H9 (cell line): ENCODE measurements around the gene UBR2. TPM values are rescaled to one million over a fixed set of nuclear protein-coding genes. Genes with fewer than 3 reads are reported as not detected.

Experiments
- DNase-seq: peaks from one replicate; pipeline ENCODE4 v3.0.0-alpha.2; 2017
- H2AFZ ChIP-seq: one replicate; pipeline ENCODE4 v1.6.1; 2013; ENCODE audit warnings: mild to moderate bottlenecking, low read length, control low read depth, moderate library complexity
- H2AK5ac ChIP-seq: 2 replicates; pipeline ENCODE4 v1.6.1; 2013; ENCODE audit warnings: low read length, control low read depth, mixed read lengths; ENCODE audit not compliant: insufficient read length
- H2BK120ac ChIP-seq: one replicate; pipeline ENCODE4 v1.6.1; 2013; ENCODE audit warnings: low read depth, mild to moderate bottlenecking, low read length, control low read depth, inconsistent platforms; ENCODE audit not compliant: poor library complexity, severe bottlenecking
- H2BK12ac ChIP-seq: 2 replicates; pipeline ENCODE4 v1.6.1; 2013; ENCODE audit warnings: low read length, control low read depth, mixed read lengths, low read depth; ENCODE audit not compliant: insufficient read length
- H2BK15ac ChIP-seq: 2 replicates; pipeline ENCODE4 v1.6.1; 2013; ENCODE audit warnings: low read depth, low read length, control low read depth
- H2BK20ac ChIP-seq: one replicate; pipeline ENCODE4 v1.6.1; 2013; ENCODE audit warnings: low read depth, mild to moderate bottlenecking, low read length, control low read depth, inconsistent platforms; ENCODE audit not compliant: poor library complexity, severe bottlenecking
- H2BK5ac ChIP-seq: 2 replicates; pipeline ENCODE4 v1.6.1; 2013; ENCODE audit warnings: low read length, control low read depth, mixed read lengths; ENCODE audit not compliant: insufficient read length
- H3K14ac ChIP-seq: 2 replicates; pipeline ENCODE4 v1.6.1; 2013; ENCODE audit warnings: low read length, control low read depth; ENCODE audit not compliant: insufficient read depth
- H3K18ac ChIP-seq: 2 replicates; pipeline ENCODE4 v1.6.1; 2013; ENCODE audit warnings: low read depth, mild to moderate bottlenecking, mixed read lengths, low read length, control low read depth; ENCODE audit not compliant: insufficient read length
- H3K23ac ChIP-seq: 2 replicates; pipeline ENCODE4 v1.6.1; 2013; ENCODE audit warnings: low read length, control low read depth, mixed read lengths, low read depth; ENCODE audit not compliant: insufficient read length
- H3K23me2 ChIP-seq: 2 replicates; pipeline ENCODE4 v1.6.1; 2013; ENCODE audit warnings: low read depth, mild to moderate bottlenecking, mixed read lengths, low read length, control low read depth; ENCODE audit not compliant: insufficient read length, poor library complexity, severe bottlenecking
- H3K27ac ChIP-seq: 2 replicates; pipeline ENCODE4 v1.5.1; 2013; ENCODE audit warnings: low read length, control low read depth, mixed read lengths, low read depth; ENCODE audit not compliant: insufficient read length
- H3K27me3 ChIP-seq: 2 replicates; pipeline ENCODE4 v1.6.1; 2013; ENCODE audit warnings: low read length, control low read depth, inconsistent platforms; ENCODE audit not compliant: insufficient read depth
- H3K4ac ChIP-seq: 2 replicates; pipeline ENCODE4 v1.6.1; 2013; ENCODE audit warnings: low read depth, mild to moderate bottlenecking, control low read depth, inconsistent platforms, low read length, moderate library complexity
- H3K4me1 ChIP-seq: 2 replicates; pipeline ENCODE4 v1.6.1; 2013; ENCODE audit warnings: low read length, control low read depth, inconsistent platforms; ENCODE audit not compliant: insufficient read depth
- H3K4me2 ChIP-seq: 2 replicates; pipeline ENCODE4 v1.6.1; 2013; ENCODE audit warnings: low read length, control low read depth, mixed read lengths; ENCODE audit not compliant: insufficient read length, insufficient read depth
- H3K56ac ChIP-seq: 2 replicates; pipeline ENCODE4 v1.6.1; 2013; ENCODE audit warnings: low read depth, mild to moderate bottlenecking, mixed read lengths, low read length, control low read depth; ENCODE audit not compliant: insufficient read length
- H3K79me1 ChIP-seq: 2 replicates; pipeline ENCODE4 v1.6.1; 2013; ENCODE audit warnings: low read depth, mild to moderate bottlenecking, moderate library complexity, low read length, control low read depth, inconsistent platforms; ENCODE audit not compliant: insufficient read depth, poor library complexity, severe bottlenecking
- H3K79me2 ChIP-seq: 2 replicates; pipeline ENCODE4 v1.6.1; 2013; ENCODE audit warnings: low read length, control low read depth, inconsistent platforms; ENCODE audit not compliant: insufficient read depth
- H3K9ac ChIP-seq: 2 replicates; pipeline ENCODE4 v1.6.1; 2013; ENCODE audit warnings: low read length, control low read depth, mixed read lengths; ENCODE audit not compliant: insufficient read length; ENCODE audit errors: extremely low read depth
- H3K9me3 ChIP-seq: one replicate; pipeline ENCODE4 v1.6.1; 2013; ENCODE audit warnings: low read depth, low read length, inconsistent platforms; ENCODE audit not compliant: control insufficient read depth
- H3T11ph ChIP-seq: one replicate; pipeline ENCODE4 v1.6.1; 2013; ENCODE audit warnings: mild to moderate bottlenecking, low read length, control low read depth, inconsistent platforms
- H4K20me1 ChIP-seq: one replicate; pipeline ENCODE4 v1.6.1; 2013; ENCODE audit not compliant: control insufficient read depth, insufficient read length, insufficient read depth
- H4K5ac ChIP-seq: 2 replicates; pipeline ENCODE4 v1.6.1; 2013; ENCODE audit warnings: low read depth, mild to moderate bottlenecking, mixed read lengths, low read length, control low read depth; ENCODE audit not compliant: insufficient read length
- H4K8ac ChIP-seq: replicated peaks from 2 replicates; pipeline ENCODE4 v1.6.1; 2013; ENCODE audit warnings: low read length, control low read depth, mixed read lengths, low read depth; ENCODE audit not compliant: insufficient read length
- H4K91ac ChIP-seq: 2 replicates; pipeline ENCODE4 v1.6.1; 2013; ENCODE audit warnings: low read depth, mild to moderate bottlenecking, moderate library complexity, mixed read lengths, low read length, control low read depth; ENCODE audit not compliant: insufficient read length
- H3K27ac Mint-ChIP-seq, 3 experiments: 2 replicates in 2 of 3; 3 replicates in 1 of 3; pipeline ENCODE4 v1.8.0; 2020 to 2021; ENCODE audit warnings: mixed read lengths in 3 of 3, mild to moderate bottlenecking in 1 of 3, moderate library complexity in 1 of 3
- H3K27me3 Mint-ChIP-seq: 2 replicates; pipeline ENCODE4 v1.8.0; 2021; ENCODE audit warnings: low read depth, mild to moderate bottlenecking, moderate library complexity, mixed read lengths
- H3K36me3 Mint-ChIP-seq, 3 experiments: 2 replicates in 2 of 3; 3 replicates in 1 of 3; pipeline ENCODE4 v1.8.0; 2020 to 2021; ENCODE audit warnings: low read depth in 3 of 3, mixed read lengths in 3 of 3; ENCODE audit not compliant: insufficient read depth in 1 of 3
- H3K4me1 Mint-ChIP-seq, 2 experiments: 2 replicates each; pipeline ENCODE4 v1.8.0; 2020; ENCODE audit warnings: mixed read lengths in 2 of 2
- H3K4me3 Mint-ChIP-seq, 2 experiments: 2 replicates in 1 of 2; 3 replicates in 1 of 2; pipeline ENCODE4 v1.8.0; 2020 to 2021; ENCODE audit warnings: mild to moderate bottlenecking in 2 of 2, mixed read lengths in 2 of 2, moderate library complexity in 1 of 2
- H3K9me3 Mint-ChIP-seq, 2 experiments: 2 replicates in 1 of 2; 3 replicates in 1 of 2; pipeline ENCODE4 v1.8.0; 2020; ENCODE audit warnings: mild to moderate bottlenecking in 2 of 2, mixed read lengths in 2 of 2, moderate library complexity in 1 of 2
- WGBS: extraction: QIAGEN DNeasy Blood & Tissue Kit; methylation state at CpG from one replicate; pipeline ENCODE4 v1.1.7; 2013; ENCODE audit warnings: missing lambda C conversion rate, low lambda C conversion rate, mixed read lengths; ENCODE audit not compliant: insufficient read length; ENCODE audit errors: extremely low coverage; 5-methylcytosine and 5-hydroxymethylcytosine counted together
- total RNA-seq: library from RNA; stranded (reverse); gene quantifications from 2 replicates; pipeline ENCODE4 v1.2.1, GENCODE V29; 2021
- TF ChIP-seq, protein P1 (sequence below): fragments of 200-600 bp; sonication (generic); conservative IDR thresholded peaks from 3 replicates; pipeline ENCODE4 v1.8.0; 2021; ENCODE audit warnings: antibody characterized with exemption, mild to moderate bottlenecking

The UBR2 gene
- total RNA-seq, 1 experiment from 2014 or later = 18.7 TPM

DNA sequence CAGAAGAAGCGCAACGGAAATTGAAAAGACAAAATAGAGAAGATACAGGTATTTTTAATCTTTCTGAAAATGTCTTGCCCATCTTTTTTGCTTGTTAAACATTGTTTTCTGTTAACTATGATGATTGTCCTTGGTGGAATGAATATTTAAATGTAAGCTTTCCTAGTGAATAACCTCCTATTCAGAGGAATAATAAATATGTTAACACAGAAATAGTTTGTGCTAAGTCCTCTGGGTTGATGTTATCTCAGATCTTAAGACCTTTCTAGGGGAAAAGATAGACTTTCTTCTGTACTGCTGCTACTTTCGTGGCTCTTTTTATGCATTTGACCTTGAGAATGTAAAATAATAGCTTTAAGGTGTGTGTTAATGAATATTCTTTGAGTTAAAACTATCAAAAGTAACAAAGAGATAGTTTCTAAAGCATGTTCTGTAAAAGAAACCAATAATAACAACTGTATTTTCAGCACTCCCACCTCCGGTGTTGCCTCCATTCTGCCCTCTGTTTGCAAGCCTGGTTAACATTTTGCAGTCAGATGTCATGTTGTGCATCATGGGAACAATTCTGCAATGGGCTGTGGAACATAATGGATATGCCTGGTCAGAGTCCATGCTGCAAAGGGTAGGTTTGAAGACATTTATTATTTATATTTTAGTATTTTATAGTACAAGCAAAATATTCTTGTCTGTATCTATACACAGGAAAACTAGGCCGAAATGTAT is 88.4 kb downstream of the UBR2 start:
- Histone ChIP-seq H2BK12ac (no peak overlapping the region), H3K4ac (no peak overlapping the region), H3K79me1 (no peaks in the 10 kb centered on the region), H3K14ac (no peak overlapping the region), H3K79me2 (no peaks in the 10 kb centered on the region), H3K18ac (no peak overlapping the region), H3K4me1 (no peaks in the 10 kb centered on the region), H2AFZ (no peak overlapping the region), H3K23ac (no peak overlapping the region), H3K9me3 (no peaks in the 10 kb centered on the region), H3K27me3 (no peaks in the 10 kb centered on the region), H3K9ac (no peak overlapping the region), H2AK5ac (no peak overlapping the region), H4K8ac (no peak overlapping the region), H4K5ac (no peak overlapping the region), H3K56ac (no peak overlapping the region), H3K4me2 (no peak overlapping the region), H2BK120ac (no peak overlapping the region), H4K20me1 (no peaks in the 10 kb centered on the region), H2BK20ac (no peak overlapping the region), H3K27ac (no peak overlapping the region), H3T11ph (no peak overlapping the region), H3K23me2 (no peaks in the 10 kb centered on the region), H4K91ac (no peak overlapping the region), H2BK15ac (no peak overlapping the region), H2BK5ac (no peak overlapping the region)
- no peaks in the 10 kb centered on the region for H3K9me3 Mint-ChIP-seq
- no peak overlapping the region; a peak in 1 of 7 replicates for H3K27ac Mint-ChIP-seq
- H3K36me3 Mint-ChIP-seq = peaks cover 4 to 57% (median 40%) of the 10 kb centered on the region in 3 experiments; a peak in 6 of 7 replicates
- H3K27me3 Mint-ChIP-seq = no peaks in the 10 kb centered on the region
- WGBS = no CpG with 5 or more reads among the region's 5 CpGs
- H3K4me1 Mint-ChIP-seq = no peaks in the 10 kb centered on the region
- no peak for DNase-seq
- TF ChIP-seq, protein P1, sequence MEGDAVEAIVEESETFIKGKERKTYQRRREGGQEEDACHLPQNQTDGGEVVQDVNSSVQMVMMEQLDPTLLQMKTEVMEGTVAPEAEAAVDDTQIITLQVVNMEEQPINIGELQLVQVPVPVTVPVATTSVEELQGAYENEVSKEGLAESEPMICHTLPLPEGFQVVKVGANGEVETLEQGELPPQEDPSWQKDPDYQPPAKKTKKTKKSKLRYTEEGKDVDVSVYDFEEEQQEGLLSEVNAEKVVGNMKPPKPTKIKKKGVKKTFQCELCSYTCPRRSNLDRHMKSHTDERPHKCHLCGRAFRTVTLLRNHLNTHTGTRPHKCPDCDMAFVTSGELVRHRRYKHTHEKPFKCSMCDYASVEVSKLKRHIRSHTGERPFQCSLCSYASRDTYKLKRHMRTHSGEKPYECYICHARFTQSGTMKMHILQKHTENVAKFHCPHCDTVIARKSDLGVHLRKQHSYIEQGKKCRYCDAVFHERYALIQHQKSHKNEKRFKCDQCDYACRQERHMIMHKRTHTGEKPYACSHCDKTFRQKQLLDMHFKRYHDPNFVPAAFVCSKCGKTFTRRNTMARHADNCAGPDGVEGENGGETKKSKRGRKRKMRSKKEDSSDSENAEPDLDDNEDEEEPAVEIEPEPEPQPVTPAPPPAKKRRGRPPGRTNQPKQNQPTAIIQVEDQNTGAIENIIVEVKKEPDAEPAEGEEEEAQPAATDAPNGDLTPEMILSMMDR = no peak
- H3K4me3 Mint-ChIP-seq = no peak overlapping the region
